WTC11 (cell line): ENCODE results near the gene RBM34. TPM values are rescaled to one million over a fixed set of nuclear protein-coding genes. Genes with fewer than 3 reads are reported as not detected.

ENCODE experiments used
- ATAC-seq: fragments of 200-7000 bp; cut with Tn5 transposase; 2 replicates; pipeline ENCODE4 v1.10.0; 2021; ENCODE audit warnings: mild to moderate bottlenecking, moderate library complexity
- CTCF ChIA-PET: fragments of 300-600 bp; sonication (Branson Sonifier 250); formaldehyde crosslinking; loops from one replicate; lab custom pipeline; 2021; ENCODE audit warnings: antibody characterized with exemption; lab: Charles Lee
- POLR2A ChIA-PET: fragments of 350-600 bp; sonication (Branson Sonifier 250); formaldehyde crosslinking; loops from one replicate; lab custom pipeline; 2021; ENCODE audit warnings: antibody characterized with exemption; lab: Charles Lee
- DNase-seq: peaks from one replicate; pipeline ENCODE4 v3.0.0; 2021; ENCODE audit warnings: low spot score
- H3K27ac Mint-ChIP-seq: 2 replicates; pipeline ENCODE4 v1.8.0; 2021; ENCODE audit warnings: mixed read lengths
- H3K27me3 Mint-ChIP-seq: 2 replicates; pipeline ENCODE4 v1.8.0; 2021; ENCODE audit warnings: low read depth, mild to moderate bottlenecking, moderate library complexity, mixed read lengths
- H3K36me3 Mint-ChIP-seq: 2 replicates; pipeline ENCODE4 v1.8.0; 2021; ENCODE audit warnings: mixed read lengths
- H3K4me1 Mint-ChIP-seq: 2 replicates; pipeline ENCODE4 v1.8.0; 2022; ENCODE audit warnings: mixed read lengths
- H3K4me3 Mint-ChIP-seq: 2 replicates; pipeline ENCODE4 v1.8.0; 2021; ENCODE audit warnings: mild to moderate bottlenecking, moderate library complexity, mixed read lengths
- H3K9me3 Mint-ChIP-seq: 2 replicates; pipeline ENCODE4 v1.8.0; 2021; ENCODE audit warnings: mixed read lengths
- ELF4 ChIP-seq: sonication (generic); formaldehyde crosslinking; IDR thresholded peaks from 2 replicates; pipeline ENCODE4 v1.8.1; 2022; ENCODE audit warnings: low read depth, mild to moderate bottlenecking, moderate library complexity, missing genetic modification reagents
- NFYB ChIP-seq: sonication (generic); formaldehyde crosslinking; conservative IDR thresholded peaks from 2 replicates; pipeline ENCODE4 v1.8.0; 2022; ENCODE audit warnings: low read depth, missing genetic modification reagents
- PRDM15 ChIP-seq: sonication (generic); formaldehyde crosslinking; IDR thresholded peaks from 2 replicates; pipeline ENCODE4 v1.8.0; 2022; ENCODE audit warnings: missing genetic modification reagents
- SP1 ChIP-seq: sonication (generic); formaldehyde crosslinking; conservative IDR thresholded peaks from 2 replicates; pipeline ENCODE4 v1.8.1; 2022; ENCODE audit warnings: missing genetic modification reagents
- TEAD1 ChIP-seq: sonication (generic); formaldehyde crosslinking; IDR thresholded peaks from 2 replicates; pipeline ENCODE4 v1.8.0; 2022; ENCODE audit warnings: mild to moderate bottlenecking, missing genetic modification reagents
- ZBTB21 ChIP-seq: sonication (generic); formaldehyde crosslinking; IDR thresholded peaks from 2 replicates; pipeline ENCODE4 v1.8.1; 2023; ENCODE audit warnings: mild to moderate bottlenecking, missing genetic modification reagents, borderline replicate concordance
- ZNF425 ChIP-seq: fragments of 250-450 bp; sonication (Bioruptor Pico); conservative IDR thresholded peaks from 2 replicates; pipeline ENCODE4 v1.9.0; 2021; ENCODE audit warnings: mild to moderate bottlenecking
- ZNF532 ChIP-seq: fragments of 250-450 bp; sonication (Bioruptor Pico); IDR thresholded peaks from 2 replicates; pipeline ENCODE4 v1.9.0; 2021; ENCODE audit warnings: mild to moderate bottlenecking, borderline replicate concordance
- total RNA-seq: library from RNA; stranded (reverse); gene quantifications from 3 replicates; pipeline ENCODE4 v1.2.3, GENCODE V29; 2021
- TF ChIP-seq, protein P1 (sequence below): sonication (generic); formaldehyde crosslinking; IDR thresholded peaks from 2 replicates; pipeline ENCODE4 v1.8.1; 2022; ENCODE audit warnings: missing genetic modification reagents, borderline replicate concordance
- TF ChIP-seq, protein P2 (sequence below): fragments of 250-450 bp; sonication (Bioruptor Pico); IDR thresholded peaks from 2 replicates; pipeline ENCODE4 v1.9.0; 2021; ENCODE audit warnings: mild to moderate bottlenecking

Gene RBM34
- total RNA-seq, 1 experiment from 2014 or later: 112 TPM

- Mint-ChIP-seq H3K27me3 (no peaks in the 10 kb centered on the region), H3K9me3 (peaks cover 3% of the 10 kb centered on the region; the same call in 1 of the 2 replicates), H3K4me3 (no peak overlapping the region), H3K4me1 (no peaks in the 10 kb centered on the region), H3K36me3 (peaks cover 79% of the 10 kb centered on the region), H3K27ac (0 out of 2 replicates have a peak overlapping the region, but pooled peaks have one; percentile 5)
- no peak for DNase-seq
- no peak for TF ChIP-seq SP1 (CRISPR knock-in tag)
- TF ChIP-seq, protein P1, sequence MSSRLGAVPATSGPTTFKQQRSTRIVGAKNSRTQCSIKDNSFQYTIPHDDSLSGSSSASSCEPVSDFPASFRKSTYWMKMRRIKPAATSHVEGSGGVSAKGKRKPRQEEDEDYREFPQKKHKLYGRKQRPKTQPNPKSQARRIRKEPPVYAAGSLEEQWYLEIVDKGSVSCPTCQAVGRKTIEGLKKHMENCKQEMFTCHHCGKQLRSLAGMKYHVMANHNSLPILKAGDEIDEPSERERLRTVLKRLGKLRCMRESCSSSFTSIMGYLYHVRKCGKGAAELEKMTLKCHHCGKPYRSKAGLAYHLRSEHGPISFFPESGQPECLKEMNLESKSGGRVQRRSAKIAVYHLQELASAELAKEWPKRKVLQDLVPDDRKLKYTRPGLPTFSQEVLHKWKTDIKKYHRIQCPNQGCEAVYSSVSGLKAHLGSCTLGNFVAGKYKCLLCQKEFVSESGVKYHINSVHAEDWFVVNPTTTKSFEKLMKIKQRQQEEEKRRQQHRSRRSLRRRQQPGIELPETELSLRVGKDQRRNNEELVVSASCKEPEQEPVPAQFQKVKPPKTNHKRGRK (CRISPR knock-in tag): no peak
- TF ChIP-seq PRDM15: no peak
- no peak for TF ChIP-seq ZNF425 (CRISPR knock-in tag)
- TF ChIP-seq ELF4 (CRISPR knock-in tag): no peak
- no peak for TF ChIP-seq NFYB (CRISPR knock-in tag)
- no peak for TF ChIP-seq TEAD1 (CRISPR knock-in tag)
- POLR2A ChIA-PET: interaction anchor here (0.6 kb wide), 1 partner anchor 56 kb away, joined by 4 read pairs; no protein-coding TSS in a partner anchor
- no peak for ATAC-seq
- CTCF ChIA-PET: interaction anchor here (0.7 kb wide), 1 partner anchor 36 kb away, joined by 3 read pairs; no protein-coding TSS in a partner anchor
Observed at GRCh38 chr1:235138821-235139220, 22.2 kb downstream of the RBM34 start.

GRCh38 chr1:235136111-235136510 is 24.9 kb downstream of the RBM34 start:
- H3K27me3 Mint-ChIP-seq: no peaks in the 10 kb centered on the region
- H3K4me1 Mint-ChIP-seq: no peaks in the 10 kb centered on the region
- POLR2A ChIA-PET: no interaction called here
- CTCF ChIA-PET: no interaction called here
- DNase-seq: no peak
- no peak overlapping the region for H3K27ac Mint-ChIP-seq
- no peaks in the 10 kb centered on the region for H3K9me3 Mint-ChIP-seq
- no peak overlapping the region for H3K4me3 Mint-ChIP-seq
- TF ChIP-seq, protein P1 (CRISPR knock-in tag): no peak
- TF ChIP-seq ZNF532 (CRISPR knock-in tag) (no peak), ZBTB21 (CRISPR knock-in tag) (no peak)
- TF ChIP-seq, protein P2, sequence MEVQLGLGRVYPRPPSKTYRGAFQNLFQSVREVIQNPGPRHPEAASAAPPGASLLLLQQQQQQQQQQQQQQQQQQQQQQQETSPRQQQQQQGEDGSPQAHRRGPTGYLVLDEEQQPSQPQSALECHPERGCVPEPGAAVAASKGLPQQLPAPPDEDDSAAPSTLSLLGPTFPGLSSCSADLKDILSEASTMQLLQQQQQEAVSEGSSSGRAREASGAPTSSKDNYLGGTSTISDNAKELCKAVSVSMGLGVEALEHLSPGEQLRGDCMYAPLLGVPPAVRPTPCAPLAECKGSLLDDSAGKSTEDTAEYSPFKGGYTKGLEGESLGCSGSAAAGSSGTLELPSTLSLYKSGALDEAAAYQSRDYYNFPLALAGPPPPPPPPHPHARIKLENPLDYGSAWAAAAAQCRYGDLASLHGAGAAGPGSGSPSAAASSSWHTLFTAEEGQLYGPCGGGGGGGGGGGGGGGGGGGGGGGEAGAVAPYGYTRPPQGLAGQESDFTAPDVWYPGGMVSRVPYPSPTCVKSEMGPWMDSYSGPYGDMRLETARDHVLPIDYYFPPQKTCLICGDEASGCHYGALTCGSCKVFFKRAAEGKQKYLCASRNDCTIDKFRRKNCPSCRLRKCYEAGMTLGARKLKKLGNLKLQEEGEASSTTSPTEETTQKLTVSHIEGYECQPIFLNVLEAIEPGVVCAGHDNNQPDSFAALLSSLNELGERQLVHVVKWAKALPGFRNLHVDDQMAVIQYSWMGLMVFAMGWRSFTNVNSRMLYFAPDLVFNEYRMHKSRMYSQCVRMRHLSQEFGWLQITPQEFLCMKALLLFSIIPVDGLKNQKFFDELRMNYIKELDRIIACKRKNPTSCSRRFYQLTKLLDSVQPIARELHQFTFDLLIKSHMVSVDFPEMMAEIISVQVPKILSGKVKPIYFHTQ (CRISPR knock-in tag): no peak
- no peak for ATAC-seq
- peaks cover 70% of the 10 kb centered on the region for H3K36me3 Mint-ChIP-seq
